Vagina (tissue), 2 donors: ENCODE measurements around the gene PRDM16. TPM values are rescaled to one million over a fixed set of nuclear protein-coding genes. Genes with fewer than 3 reads are reported as not detected.

Experiments
- DNase-seq, 2 donors: peaks; one replicate each; pipeline ENCODE4 v3.0.0-alpha.2; 2017; ENCODE audit errors: extremely low spot score in 2 of 2
- H3K27ac ChIP-seq: fragments of 200-600 bp; sonication (generic); one replicate; pipeline ENCODE4 v1.5.1; 2019
- H3K27me3 ChIP-seq: fragments of 200-600 bp; sonication (generic); one replicate; pipeline ENCODE4 v1.5.1; 2019
- H3K36me3 ChIP-seq, 2 donors: fragments of 200-600 bp; sonication (generic); one replicate each; pipeline ENCODE4 v1.5.1; 2017 to 2019
- H3K4me1 ChIP-seq: fragments of 200-600 bp; sonication (generic); one replicate; pipeline ENCODE4 v1.5.1; 2019
- H3K4me3 ChIP-seq, 2 donors: fragments of 200-600 bp; sonication (generic); 1 replicate in 1 of 2; 2 replicates in 1 of 2; pipeline ENCODE4 v1.5.1; 2016 to 2019
- H3K9me3 ChIP-seq: fragments of 200-600 bp; sonication (generic); one replicate; pipeline ENCODE4 v1.5.1; 2019
- CTCF ChIP-seq, 3 experiments: fragments of 450-650 bp in 2 of 3; fragments of 200-600 bp in 1 of 3; sonication (generic) in 1 of 3; IDR thresholded peaks; one replicate each; pipeline ENCODE4 v1.5.1; 2017 to 2019; ENCODE audit warnings: antibody characterized with exemption in 3 of 3, mild to moderate bottlenecking in 2 of 3, moderate library complexity in 2 of 3
- POLR2A ChIP-seq, 2 donors: fragments of 450-650 bp; IDR thresholded peaks; one replicate each; pipeline ENCODE4 v1.6.1; 2017; ENCODE audit warnings: antibody characterized with exemption in 2 of 2, mild to moderate bottlenecking in 2 of 2, moderate library complexity in 2 of 2
- POLR2AphosphoS5 ChIP-seq, 2 donors: sonication (generic); formaldehyde crosslinking; IDR thresholded peaks; one replicate each; pipeline ENCODE4 v1.9.0; 2017; ENCODE audit warnings: antibody characterized with exemption in 2 of 2, mild to moderate bottlenecking in 2 of 2, low read depth in 1 of 2; ENCODE audit not compliant: insufficient read depth in 1 of 2
- intact Hi-C: fragments of 100-400 bp; cut with DNase I; formaldehyde crosslinking; loops from one replicate; pipeline ENCODE4 v1.15.1; 2023
- total RNA-seq: library from RNA; depleted of rRNA; stranded (reverse); fragments of >200 nt; gene quantifications from one replicate; pipeline ENCODE4 v1.2.3, GENCODE V29; 2016

The PRDM16 gene
- total RNA-seq, 1 donor from 2014 or later: 3.9 TPM

- H3K9me3 ChIP-seq: no peaks in the 10 kb centered on the region
- no peak overlapping the region for H3K4me3 ChIP-seq
- no peak overlapping the region for H3K27ac ChIP-seq
- intact Hi-C loops: no loop called here
- no peaks in the 10 kb centered on the region for H3K4me1 ChIP-seq
- DNase-seq: no peak
- TF ChIP-seq CTCF (IDR thresholded peaks at IDR 0.05) (no peak), POLR2A (IDR thresholded peaks at IDR 0.05) (no peak), POLR2AphosphoS5 (IDR thresholded peaks at IDR 0.05; ENCODE audit: insufficient read depth in 1 of 2, low read depth in 1 of 2) (no peak)
- H3K36me3 ChIP-seq: no peaks in the 10 kb centered on the region
- no peaks in the 10 kb centered on the region for H3K27me3 ChIP-seq
These were observed 29.0 kb upstream of the PRDM16 start for GRCh38 chr1:3040004-3040403.

- no peak for DNase-seq
- no peaks in the 10 kb centered on the region for H3K9me3 ChIP-seq
- H3K4me1 ChIP-seq: no peaks in the 10 kb centered on the region
- no peaks in the 10 kb centered on the region for H3K36me3 ChIP-seq
- H3K27me3 ChIP-seq: no peaks in the 10 kb centered on the region
- H3K27ac ChIP-seq: no peak overlapping the region
- no peak overlapping the region for H3K4me3 ChIP-seq
- no peak for TF ChIP-seq POLR2AphosphoS5 (IDR thresholded peaks at IDR 0.05; ENCODE audit: insufficient read depth in 1 of 2, low read depth in 1 of 2)
- no peak for TF ChIP-seq POLR2A (IDR thresholded peaks at IDR 0.05)
- no peak for TF ChIP-seq CTCF (IDR thresholded peaks at IDR 0.05)
- intact Hi-C loops: no loop called here
These were observed 26.5 kb upstream of the PRDM16 start for GRCh38 chr1:3042481-3042880.

GRCh38 chr1:3049164-3049563, 19.8 kb upstream of the PRDM16 start:
- TF ChIP-seq CTCF (IDR thresholded peaks at IDR 0.05) (no peak), POLR2AphosphoS5 (IDR thresholded peaks at IDR 0.05; ENCODE audit: insufficient read depth in 1 of 2, low read depth in 1 of 2) (no peak), POLR2A (IDR thresholded peaks at IDR 0.05) (no peak)
- no peak overlapping the region for H3K4me3 ChIP-seq
- H3K9me3 ChIP-seq: no peaks in the 10 kb centered on the region
- no peaks in the 10 kb centered on the region for H3K27me3 ChIP-seq
- intact Hi-C loops: no loop called here
- no peaks in the 10 kb centered on the region for H3K36me3 ChIP-seq
- no peak for DNase-seq
- H3K4me1 ChIP-seq: no peaks in the 10 kb centered on the region
- H3K27ac ChIP-seq: no peak overlapping the region

- no peak for TF ChIP-seq CTCF (IDR thresholded peaks at IDR 0.05)
- no peak for TF ChIP-seq POLR2AphosphoS5 (IDR thresholded peaks at IDR 0.05; ENCODE audit: insufficient read depth in 1 of 2, low read depth in 1 of 2)
- TF ChIP-seq POLR2A (IDR thresholded peaks at IDR 0.05): no peak
- intact Hi-C loops: no loop called here
- H3K36me3 ChIP-seq: no peaks in the 10 kb centered on the region
- H3K4me3 ChIP-seq: no peak overlapping the region
- H3K4me1 ChIP-seq: no peaks in the 10 kb centered on the region
- H3K9me3 ChIP-seq: no peaks in the 10 kb centered on the region
- H3K27ac ChIP-seq: no peak overlapping the region
- H3K27me3 ChIP-seq: no peaks in the 10 kb centered on the region
- no peak for DNase-seq
These were observed 19.1 kb upstream of the PRDM16 start for GRCh38 chr1:3049905-3050304.

- DNase-seq: no peak
- Histone ChIP-seq H3K27ac (no peak overlapping the region), H3K9me3 (no peaks in the 10 kb centered on the region), H3K27me3 (no peaks in the 10 kb centered on the region), H3K4me3 (no peak overlapping the region), H3K36me3 (no peaks in the 10 kb centered on the region), H3K4me1 (no peaks in the 10 kb centered on the region)
- intact Hi-C loops: no loop called here
- no peak for TF ChIP-seq POLR2A (IDR thresholded peaks at IDR 0.05)
- TF ChIP-seq POLR2AphosphoS5 (IDR thresholded peaks at IDR 0.05; ENCODE audit: insufficient read depth in 1 of 2, low read depth in 1 of 2): no peak
- TF ChIP-seq CTCF (IDR thresholded peaks at IDR 0.05): no peak
These were observed 18.4 kb upstream of the PRDM16 start for GRCh38 chr1:3050603-3051002.
